ENCODE results near the gene PDXP.

- TF ChIP-seq CTCF (conservative IDR thresholded peaks at IDR 0.05 in 1 of 2, IDR thresholded peaks at IDR 0.05 in 1 of 2; ENCODE audit: low read depth in 1 of 2, low read length in 2 of 2) (no peak), EZH2 (IDR thresholded peaks at IDR 0.05; ENCODE audit: low read length, missing control alignments) (no peak)
Observed at GRCh38 chr22:37692627-37693285, 34.2 kb downstream of the PDXP start.
